Duodenal mucosa (tissue), 2 donors: ENCODE data around the gene CFAP46.
"Not testable (repeated sequence)": the region's sequence is repeated elsewhere in the genome, so short reads cannot be mapped to it uniquely, and the experiment has no call there.

ENCODE experiments used
- H3K27ac ChIP-seq: one replicate; pipeline ENCODE4 v1.7.0; 2013; ENCODE audit warnings: low read depth, low read length
- H3K27me3 ChIP-seq, 2 donors: one replicate each; pipeline ENCODE4 v1.7.0; 2013; ENCODE audit warnings: low read length in 2 of 2, control low read depth in 1 of 2; ENCODE audit not compliant: insufficient read depth in 2 of 2, control insufficient read depth in 1 of 2
- H3K36me3 ChIP-seq, 2 donors: one replicate each; pipeline ENCODE4 v1.7.0; 2013; ENCODE audit warnings: low read length in 2 of 2, control low read depth in 1 of 2; ENCODE audit not compliant: insufficient read depth in 2 of 2, control insufficient read depth in 1 of 2
- H3K4me1 ChIP-seq, 2 donors: one replicate each; pipeline ENCODE4 v1.7.0; 2013; ENCODE audit warnings: low read length in 2 of 2, control low read depth in 1 of 2; ENCODE audit not compliant: insufficient read depth in 2 of 2, control insufficient read depth in 1 of 2
- H3K4me3 ChIP-seq, 2 donors: one replicate each; pipeline ENCODE4 v1.7.0; 2013; ENCODE audit warnings: low read length in 2 of 2, low read depth in 1 of 2
- H3K9ac ChIP-seq, 2 donors: one replicate each; pipeline ENCODE4 v1.7.0; 2013; ENCODE audit warnings: low read length in 2 of 2, low read depth in 1 of 2
- H3K9me3 ChIP-seq, 2 donors: one replicate each; pipeline ENCODE4 v1.7.0; 2013; ENCODE audit warnings: low read length in 2 of 2, control low read depth in 1 of 2; ENCODE audit not compliant: control insufficient read depth in 1 of 2

Gene CFAP46

DNA sequence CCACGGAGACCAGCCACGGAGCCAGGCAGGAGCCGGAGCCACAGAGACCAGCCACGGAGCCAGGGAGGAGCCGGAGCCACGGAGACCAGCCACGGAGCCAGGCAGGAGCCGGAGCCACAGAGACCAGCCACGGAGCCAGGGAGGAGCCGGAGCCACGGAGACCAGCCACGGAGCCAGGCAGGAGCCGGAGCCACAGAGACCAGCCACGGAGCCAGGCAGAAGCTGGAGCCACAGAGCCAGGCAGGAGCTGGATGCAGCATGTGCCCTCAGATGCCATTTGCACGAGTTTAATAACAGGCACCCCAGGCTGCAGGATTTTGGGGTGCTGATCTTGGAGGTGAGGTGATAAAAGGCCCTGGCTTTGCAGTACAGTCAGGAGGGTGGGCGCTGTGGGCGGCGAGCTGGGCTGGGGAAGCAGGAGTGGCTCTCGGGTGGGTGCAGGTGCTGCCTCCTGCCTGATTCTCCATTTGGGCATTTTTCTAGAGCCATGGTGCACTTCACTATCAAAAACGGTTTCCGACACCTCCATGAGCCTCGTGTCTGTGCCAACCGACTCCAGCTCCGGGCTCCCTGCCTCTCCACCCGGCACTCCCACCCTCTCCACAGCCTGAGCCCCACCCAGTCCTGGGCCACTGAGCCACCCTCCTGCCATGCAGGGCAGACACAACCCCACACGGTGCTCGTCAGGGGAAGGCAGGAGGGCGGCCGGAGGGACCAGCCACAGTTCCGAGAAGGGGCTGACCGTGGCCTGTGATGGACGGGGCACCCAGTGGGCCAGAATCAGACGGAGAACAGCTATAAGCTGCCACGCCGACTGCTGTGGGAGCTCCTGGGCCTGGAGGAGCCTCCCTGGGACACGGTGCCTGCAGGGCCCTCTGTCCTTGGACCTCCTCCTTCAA lies 115.6 kb downstream of the CFAP46 start:
- H3K27me3 ChIP-seq: peaks cover 0 to 5% of the 10 kb centered on the region in 2 donors
- H3K4me3 ChIP-seq: no peak overlapping the region
- H3K4me1 ChIP-seq: no peaks in the 10 kb centered on the region
- no peaks in the 10 kb centered on the region for H3K36me3 ChIP-seq
- peaks cover 0 to 3% of the 10 kb centered on the region in 2 donors for H3K9me3 ChIP-seq
- H3K9ac ChIP-seq: no peak overlapping the region
- no peak overlapping the region for H3K27ac ChIP-seq

DNA sequence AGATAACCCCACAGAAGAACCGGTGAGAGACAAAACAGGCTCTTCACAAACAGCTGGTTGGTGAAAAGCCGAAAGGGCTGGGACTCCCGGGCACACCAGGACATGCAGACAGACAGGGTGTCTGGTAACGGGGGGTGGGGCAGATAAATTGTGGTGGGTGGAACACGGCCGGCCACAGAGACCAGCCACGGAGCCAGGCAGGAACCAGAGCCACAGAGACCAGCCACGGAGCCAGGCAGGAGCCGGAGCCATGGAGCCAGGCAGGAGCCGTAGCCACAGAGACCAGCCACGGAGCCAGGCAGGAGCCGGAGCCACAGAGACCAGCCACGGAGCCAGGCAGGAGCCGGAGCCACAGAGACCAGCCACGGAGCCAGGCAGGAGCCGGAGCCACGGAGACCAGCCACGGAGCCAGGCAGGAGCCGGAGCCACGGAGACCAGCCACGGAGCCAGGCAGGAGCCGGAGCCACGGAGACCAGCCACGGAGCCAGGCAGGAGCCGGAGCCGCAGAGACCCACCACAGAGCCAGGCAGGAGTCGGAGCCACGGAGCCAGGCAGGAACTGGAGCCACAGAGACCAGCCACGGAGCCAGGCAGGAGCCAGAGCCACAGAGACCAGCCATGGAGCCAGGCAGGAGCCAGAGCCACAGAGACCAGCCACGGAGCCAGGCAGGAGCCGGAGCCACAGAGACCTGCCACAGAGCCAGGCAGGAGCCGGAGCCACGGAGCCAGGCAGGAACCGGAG lies 116.4 kb downstream of the CFAP46 start:
- not testable (repeated sequence) for H3K36me3 ChIP-seq, H3K4me3 ChIP-seq, H3K9ac ChIP-seq, H3K27me3 ChIP-seq, H3K4me1 ChIP-seq, H3K9me3 ChIP-seq, H3K27ac ChIP-seq

DNA sequence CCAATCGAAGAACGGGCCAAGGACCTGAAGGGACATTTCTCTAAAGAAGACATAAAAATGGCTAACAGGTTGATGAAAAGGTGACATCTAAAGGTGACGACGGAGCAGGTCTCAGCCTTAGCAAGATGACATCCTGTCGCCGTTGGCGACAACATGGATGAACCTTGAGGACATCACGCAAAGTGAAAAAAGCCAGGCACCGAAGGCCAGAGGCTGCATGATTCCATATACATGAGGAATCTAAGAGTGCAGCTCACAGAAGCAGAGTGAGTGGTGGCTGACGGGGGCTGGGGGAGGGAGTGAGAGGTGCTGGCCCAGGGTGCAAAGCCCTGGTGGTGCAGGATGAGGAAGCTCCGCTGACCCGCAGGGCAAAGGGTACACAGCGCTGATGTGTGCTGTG lies 122.3 kb downstream of the CFAP46 start:
- Histone ChIP-seq H3K4me3 (no peak overlapping the region), H3K27me3 (peaks cover 0 to 7% of the 10 kb centered on the region in 2 donors), H3K27ac (no peak overlapping the region), H3K36me3 (no peaks in the 10 kb centered on the region), H3K4me1 (no peaks in the 10 kb centered on the region), H3K9ac (no peak overlapping the region), H3K9me3 (no peaks in the 10 kb centered on the region)

DNA sequence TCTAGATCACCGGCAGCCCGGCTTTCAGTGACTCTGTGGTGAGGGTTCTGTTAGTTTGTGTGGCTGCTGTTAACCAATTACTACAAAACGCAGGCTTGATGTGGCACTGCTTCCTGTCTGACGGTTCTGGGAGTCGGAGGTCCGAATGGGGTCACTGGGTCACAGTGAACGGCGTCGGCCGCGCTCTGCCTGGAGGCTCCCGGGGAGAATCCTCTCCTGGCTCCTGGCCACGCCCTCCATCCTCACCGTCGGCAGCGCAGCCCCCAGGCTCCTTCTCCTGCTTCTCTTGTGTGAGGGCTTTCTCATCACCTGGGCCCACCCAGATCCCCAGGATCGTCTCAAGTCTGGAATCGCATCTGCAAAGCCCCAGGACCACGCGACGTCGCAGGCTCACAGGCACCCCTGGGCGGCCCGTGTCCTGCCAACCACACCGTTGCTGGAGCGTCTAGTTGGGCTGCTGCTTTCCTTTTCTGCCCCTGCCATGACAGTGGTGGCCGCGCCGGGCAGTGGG lies 124.6 kb downstream of the CFAP46 start:
- H3K27ac ChIP-seq: no peak overlapping the region
- H3K36me3 ChIP-seq: no peaks in the 10 kb centered on the region
- no peak overlapping the region for H3K4me3 ChIP-seq
- peaks cover 0 to 7% of the 10 kb centered on the region in 2 donors for H3K27me3 ChIP-seq
- no peaks in the 10 kb centered on the region for H3K4me1 ChIP-seq
- no peaks in the 10 kb centered on the region for H3K9me3 ChIP-seq
- H3K9ac ChIP-seq: no peak overlapping the region

DNA sequence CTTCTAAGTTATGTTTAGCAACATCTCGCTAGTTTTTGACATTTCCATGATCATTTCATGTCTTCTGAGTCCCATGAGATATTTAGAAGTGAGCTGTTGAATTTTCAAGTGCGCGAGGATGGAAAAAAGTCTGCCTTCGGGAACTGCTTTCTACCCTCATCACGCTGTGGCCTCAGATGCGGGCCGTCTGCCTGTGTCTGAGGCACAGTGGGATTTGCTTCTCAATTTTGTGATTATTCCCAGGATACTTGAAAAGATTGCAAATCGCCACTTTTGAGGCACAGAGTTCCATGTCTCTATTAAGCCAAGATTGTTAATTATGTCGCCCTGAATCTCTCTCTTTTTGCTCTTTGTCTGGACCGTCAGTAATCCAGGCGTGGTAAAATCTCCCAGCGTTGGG lies 125.7 kb downstream of the CFAP46 start:
- H3K36me3 ChIP-seq: no peaks in the 10 kb centered on the region
- H3K4me1 ChIP-seq: no peaks in the 10 kb centered on the region
- no peaks in the 10 kb centered on the region for H3K9me3 ChIP-seq
- peaks cover 0 to 7% of the 10 kb centered on the region in 2 donors for H3K27me3 ChIP-seq
- H3K9ac ChIP-seq: no peak overlapping the region
- H3K27ac ChIP-seq: no peak overlapping the region
- H3K4me3 ChIP-seq: no peak overlapping the region

DNA sequence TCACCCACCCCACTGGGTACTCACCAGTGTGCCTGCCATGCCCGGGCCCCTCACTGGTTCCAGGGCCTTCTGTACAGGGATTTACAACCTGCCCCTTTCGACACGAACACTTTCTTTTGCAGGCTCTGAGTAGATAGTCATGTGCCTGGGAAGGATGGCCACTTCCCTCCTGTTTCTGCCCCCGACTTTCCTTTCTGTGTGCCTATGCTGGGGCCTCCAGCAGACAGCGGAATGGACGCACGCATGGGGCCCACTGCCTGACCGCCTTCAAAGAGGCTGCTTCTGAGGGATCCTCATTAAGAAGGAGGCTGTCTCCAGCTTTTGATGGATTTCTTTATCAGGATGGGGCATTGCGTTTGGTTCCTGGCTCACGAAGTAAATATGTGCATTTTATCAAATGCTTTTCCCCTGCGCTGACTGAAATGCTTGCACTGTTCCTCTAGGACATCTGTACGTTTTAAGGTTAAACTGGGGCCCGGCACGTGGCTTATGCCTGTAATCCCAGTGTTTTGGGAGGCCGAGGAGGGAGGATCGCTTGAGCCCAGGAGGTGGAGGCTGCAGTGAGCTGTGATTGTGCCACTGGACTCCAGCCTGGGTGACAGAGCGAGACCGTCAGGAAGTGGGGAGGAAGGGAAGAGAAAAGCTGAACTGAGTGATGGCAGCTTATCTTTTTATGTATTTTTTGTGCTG lies 127.1 kb downstream of the CFAP46 start:
- H3K4me3 ChIP-seq: no peak overlapping the region
- H3K9ac ChIP-seq: no peak overlapping the region
- no peaks in the 10 kb centered on the region for H3K4me1 ChIP-seq
- no peaks in the 10 kb centered on the region for H3K36me3 ChIP-seq
- H3K27me3 ChIP-seq: peaks cover 0 to 7% of the 10 kb centered on the region in 2 donors
- H3K27ac ChIP-seq: no peak overlapping the region
- no peaks in the 10 kb centered on the region for H3K9me3 ChIP-seq

DNA sequence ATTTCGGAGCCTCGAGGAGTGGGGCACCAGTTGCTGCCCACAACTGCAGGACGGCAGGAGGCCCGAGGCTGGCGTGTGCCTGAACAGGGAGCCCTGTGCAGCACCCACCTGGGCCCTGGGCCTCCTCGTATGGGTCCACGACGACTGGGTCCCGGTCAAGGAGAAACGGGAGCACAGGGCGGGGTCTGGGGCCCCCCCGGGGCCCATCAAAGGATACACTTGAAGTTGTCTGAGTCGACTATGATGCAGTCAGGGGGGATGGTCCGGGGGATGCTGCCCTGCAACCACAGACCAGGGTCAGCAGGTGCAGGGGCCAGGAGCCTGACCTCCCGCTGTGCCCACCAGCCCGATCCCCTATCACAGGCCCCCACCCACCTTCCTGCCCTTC lies 127.9 kb downstream of the CFAP46 start:
- no peaks in the 10 kb centered on the region for H3K9me3 ChIP-seq
- H3K9ac ChIP-seq: no peak overlapping the region
- no peak overlapping the region for H3K27ac ChIP-seq
- no peak overlapping the region for H3K4me3 ChIP-seq
- no peaks in the 10 kb centered on the region for H3K4me1 ChIP-seq
- H3K27me3 ChIP-seq: peaks cover 0 to 7% of the 10 kb centered on the region in 2 donors
- H3K36me3 ChIP-seq: no peaks in the 10 kb centered on the region

DNA sequence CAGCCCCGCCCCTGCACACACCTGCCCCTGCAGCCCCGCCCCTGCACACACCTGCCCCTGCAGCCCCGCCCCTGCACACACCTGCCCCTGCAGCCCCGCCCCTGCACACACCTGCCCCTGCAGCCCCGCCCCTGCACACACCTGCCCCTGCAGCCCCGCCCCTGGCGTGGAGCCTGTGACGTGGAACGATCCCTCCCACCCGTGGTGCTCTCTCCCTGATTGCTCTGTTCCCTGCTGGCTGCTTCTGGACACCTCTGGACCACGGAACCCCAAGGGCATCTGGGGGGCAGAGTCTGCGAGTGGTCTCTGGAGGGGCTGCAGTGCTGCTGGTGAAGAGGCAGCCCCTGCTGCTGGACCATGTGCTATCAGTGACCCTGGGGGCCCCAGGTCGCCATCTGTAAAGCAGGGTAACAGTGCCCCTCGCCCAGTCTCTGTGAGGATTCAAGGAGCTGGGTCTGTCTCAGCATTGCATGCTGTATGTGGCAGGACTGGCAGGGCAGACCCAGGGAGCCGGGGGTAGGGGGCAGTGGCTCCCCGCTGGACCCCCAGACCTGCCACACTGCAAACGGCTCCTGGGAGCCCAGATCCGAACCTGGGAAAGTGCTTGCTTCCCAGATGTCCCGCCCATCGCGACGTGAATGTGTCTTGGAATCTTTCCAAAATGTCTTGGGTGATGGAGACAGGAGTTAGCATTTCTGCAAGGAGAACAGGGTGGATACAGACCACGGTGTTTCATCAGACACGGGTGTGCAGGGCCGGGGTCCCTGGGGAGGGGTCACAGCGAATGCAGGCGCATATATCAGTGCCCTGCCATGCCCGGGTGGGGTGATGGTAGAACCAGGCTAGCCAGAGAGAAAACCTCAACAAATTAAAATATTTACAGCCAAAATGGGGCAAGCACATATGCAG lies 128.6 kb downstream of the CFAP46 start:
- H3K4me1 ChIP-seq: no peaks in the 10 kb centered on the region
- H3K9ac ChIP-seq: no peak overlapping the region
- H3K36me3 ChIP-seq: no peaks in the 10 kb centered on the region
- no peak overlapping the region for H3K4me3 ChIP-seq
- H3K9me3 ChIP-seq: no peaks in the 10 kb centered on the region
- peaks cover 0 to 7% of the 10 kb centered on the region in 2 donors for H3K27me3 ChIP-seq
- no peak overlapping the region for H3K27ac ChIP-seq

DNA sequence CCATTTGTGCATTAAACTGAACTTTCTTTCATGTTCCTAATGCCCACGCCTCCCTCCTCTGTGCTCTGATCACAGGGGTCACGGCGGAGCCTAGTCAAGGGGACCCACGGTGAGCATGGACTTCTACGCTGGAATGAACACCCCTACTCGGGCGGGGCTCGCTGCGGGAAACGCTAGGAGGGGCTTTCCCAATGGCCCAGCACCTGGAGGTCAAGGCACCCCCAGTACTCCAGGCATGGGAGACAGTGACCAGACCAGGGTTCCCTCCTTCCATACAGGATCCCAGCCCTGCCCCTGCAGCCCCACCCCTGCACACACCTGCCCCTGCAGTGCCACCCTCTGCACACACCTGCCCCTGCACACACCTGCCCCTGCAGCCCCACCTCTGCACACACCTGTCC lies 129.4 kb downstream of the CFAP46 start:
- H3K36me3 ChIP-seq: no peaks in the 10 kb centered on the region
- no peaks in the 10 kb centered on the region for H3K4me1 ChIP-seq
- H3K9me3 ChIP-seq: no peaks in the 10 kb centered on the region
- no peak overlapping the region for H3K27ac ChIP-seq
- H3K27me3 ChIP-seq: peaks cover 0 to 6% of the 10 kb centered on the region in 2 donors
- H3K9ac ChIP-seq: no peak overlapping the region
- H3K4me3 ChIP-seq: no peak overlapping the region
